ENCODE measurements around the gene CRB2.

- TF ChIP-seq, protein P1, sequence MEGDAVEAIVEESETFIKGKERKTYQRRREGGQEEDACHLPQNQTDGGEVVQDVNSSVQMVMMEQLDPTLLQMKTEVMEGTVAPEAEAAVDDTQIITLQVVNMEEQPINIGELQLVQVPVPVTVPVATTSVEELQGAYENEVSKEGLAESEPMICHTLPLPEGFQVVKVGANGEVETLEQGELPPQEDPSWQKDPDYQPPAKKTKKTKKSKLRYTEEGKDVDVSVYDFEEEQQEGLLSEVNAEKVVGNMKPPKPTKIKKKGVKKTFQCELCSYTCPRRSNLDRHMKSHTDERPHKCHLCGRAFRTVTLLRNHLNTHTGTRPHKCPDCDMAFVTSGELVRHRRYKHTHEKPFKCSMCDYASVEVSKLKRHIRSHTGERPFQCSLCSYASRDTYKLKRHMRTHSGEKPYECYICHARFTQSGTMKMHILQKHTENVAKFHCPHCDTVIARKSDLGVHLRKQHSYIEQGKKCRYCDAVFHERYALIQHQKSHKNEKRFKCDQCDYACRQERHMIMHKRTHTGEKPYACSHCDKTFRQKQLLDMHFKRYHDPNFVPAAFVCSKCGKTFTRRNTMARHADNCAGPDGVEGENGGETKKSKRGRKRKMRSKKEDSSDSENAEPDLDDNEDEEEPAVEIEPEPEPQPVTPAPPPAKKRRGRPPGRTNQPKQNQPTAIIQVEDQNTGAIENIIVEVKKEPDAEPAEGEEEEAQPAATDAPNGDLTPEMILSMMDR (IDR thresholded peaks at IDR 0.05), result peak in 2 of 4 experiments; percentile 23 to 43
- no peak for TF ChIP-seq POLR2A (IDR thresholded peaks at IDR 0.05)
Observed at GRCh38 chr9:123355761-123356431, at the start of gene CRB2.
